HG02884 (cell line): ENCODE data around the gene FIGNL2.
"Not testable (repeated sequence)": the region's sequence is repeated elsewhere in the genome, so short reads cannot be mapped to it uniquely, and the experiment has no call there.

Source experiments
- ATAC-seq: cut with Tn5 transposase; IDR thresholded peaks from one replicate; pipeline ENCODE4 v1.9.1; 2021; ENCODE audit warnings: mild to moderate bottlenecking, moderate library complexity; ENCODE audit not compliant: unreplicated experiment

FIGNL2 gene

DNA sequence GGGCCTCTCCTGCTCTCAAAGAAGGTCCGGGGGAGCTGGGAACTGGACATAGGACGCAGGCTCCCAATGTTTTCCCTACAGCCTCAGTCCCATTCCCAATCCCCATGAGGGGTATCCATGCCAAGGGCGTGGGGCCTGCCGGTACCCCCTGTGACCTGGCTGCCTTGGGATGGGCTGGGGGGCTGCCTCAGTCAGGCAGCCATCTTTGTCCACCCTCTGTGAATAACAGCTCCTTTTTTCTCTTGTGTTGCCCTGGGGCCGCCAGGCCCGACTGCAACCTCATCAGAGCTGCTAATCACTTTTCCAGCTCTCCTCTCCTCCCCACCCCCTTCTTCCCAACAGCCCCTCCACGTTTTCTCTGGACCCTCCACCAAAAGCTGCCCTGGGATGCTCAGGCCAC lies 11.2 kb downstream of the FIGNL2 start:
- ATAC-seq = no peak

DNA sequence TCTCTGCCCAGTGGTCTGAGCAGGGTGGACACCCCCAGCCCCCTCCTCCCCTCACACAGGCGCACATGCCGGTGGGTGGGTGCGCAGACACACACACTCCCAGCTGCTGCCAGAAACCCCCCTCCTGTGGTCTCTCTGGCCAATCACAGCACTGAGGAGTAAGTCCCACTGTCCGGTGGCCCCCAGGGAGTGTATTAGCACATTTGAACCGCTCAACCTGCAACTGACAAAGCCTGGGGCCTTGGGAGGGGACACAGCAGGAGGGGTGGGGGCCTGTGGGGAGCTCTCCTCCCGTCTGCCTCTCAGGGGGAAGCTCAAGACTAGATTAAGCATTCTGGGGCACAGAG lies 11.7 kb downstream of the FIGNL2 start:
- ATAC-seq = no peak

DNA sequence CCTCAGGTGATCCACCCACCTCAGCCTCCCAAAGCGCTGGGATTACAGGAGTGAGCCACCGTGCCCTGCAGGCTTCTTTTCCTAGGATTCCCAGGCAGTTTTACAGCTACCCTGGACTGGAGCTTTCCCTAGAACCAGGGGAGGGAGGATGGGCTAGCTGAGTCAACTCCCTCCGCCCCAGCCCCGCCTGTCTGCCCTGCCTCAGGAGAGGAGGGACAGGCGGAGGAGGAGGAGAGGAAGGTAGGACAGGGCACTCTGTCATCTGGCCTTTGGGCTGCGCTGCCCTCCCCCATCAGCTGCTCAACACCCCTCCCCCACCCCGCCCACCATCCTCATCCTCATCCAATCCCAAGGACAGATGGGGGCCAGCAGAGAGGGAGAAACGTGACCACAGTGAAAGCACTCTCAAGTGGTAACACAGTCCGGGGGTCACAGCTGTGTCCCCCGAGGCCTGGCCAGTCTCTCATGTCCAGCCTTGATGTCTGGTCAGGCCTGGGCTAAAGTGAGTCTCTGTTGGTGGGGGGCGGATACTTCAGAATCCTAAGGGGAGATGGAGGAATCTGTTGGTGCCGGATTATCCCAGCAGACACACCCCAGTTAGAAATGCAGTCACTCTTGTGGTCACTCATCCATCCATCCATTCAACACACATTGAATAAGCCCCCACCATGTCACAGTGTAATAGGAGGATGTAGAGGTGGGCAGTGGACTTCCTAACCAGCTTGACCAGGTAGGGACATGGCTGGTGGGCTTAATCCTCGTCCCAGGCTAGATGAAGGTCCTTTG lies 12.3 kb downstream of the FIGNL2 start:
- ATAC-seq = no peak

DNA sequence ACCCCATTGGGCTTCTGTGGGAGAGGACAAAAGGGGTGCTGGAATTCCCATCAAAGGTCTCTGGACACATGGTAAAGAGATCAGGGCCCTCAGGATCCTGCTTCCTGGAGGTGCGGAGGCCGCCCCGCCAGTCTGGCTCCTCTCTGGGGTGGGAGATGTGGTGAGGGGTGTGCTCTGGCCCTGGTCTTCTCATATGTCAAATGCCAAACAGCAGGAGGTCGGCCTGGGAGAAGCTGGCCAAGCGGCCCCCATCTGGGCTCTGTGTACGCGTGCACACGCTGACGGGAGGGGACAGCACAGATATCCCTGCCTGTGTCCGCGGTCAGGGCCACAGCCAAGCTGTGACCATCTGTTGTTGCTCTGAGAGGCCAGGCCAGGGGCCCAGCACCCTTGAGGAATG lies 14.1 kb downstream of the FIGNL2 start:
- ATAC-seq = no peak

DNA sequence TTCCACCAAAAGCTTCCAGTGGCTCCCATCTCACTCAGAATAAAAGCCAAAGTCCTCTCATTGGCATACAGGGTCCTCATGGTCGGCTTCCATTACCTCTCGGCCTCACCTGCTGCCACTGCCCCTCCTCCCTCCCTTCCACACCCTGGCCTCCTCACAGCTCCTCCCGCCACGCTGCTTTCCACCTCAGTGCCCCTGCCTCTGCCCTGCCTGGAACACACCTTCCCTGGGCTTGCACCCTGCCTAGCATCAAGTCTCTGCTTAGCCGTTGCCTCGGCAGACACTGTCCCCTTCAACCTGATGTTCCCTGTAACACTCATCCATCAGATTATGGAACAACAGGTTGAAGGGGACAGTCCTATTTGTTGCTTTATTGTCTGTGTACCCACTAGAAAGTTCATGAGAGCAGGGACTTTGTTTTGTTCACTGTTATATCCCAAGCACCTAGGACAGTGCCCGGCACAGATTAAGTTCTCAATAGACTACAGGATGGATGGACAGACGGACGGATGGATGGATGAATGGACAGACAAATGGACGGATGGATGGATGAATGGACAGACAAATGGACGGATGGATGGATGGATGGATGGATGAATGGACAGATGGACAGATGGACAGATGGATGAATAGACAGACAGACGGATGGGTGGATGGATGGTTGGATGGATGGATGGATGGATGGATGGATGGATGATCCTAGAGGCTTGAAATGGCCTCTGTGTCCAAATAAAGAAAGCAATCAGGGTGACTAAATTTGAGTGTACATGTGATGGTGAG lies 14.9 kb downstream of the FIGNL2 start:
- ATAC-seq = no peak

DNA sequence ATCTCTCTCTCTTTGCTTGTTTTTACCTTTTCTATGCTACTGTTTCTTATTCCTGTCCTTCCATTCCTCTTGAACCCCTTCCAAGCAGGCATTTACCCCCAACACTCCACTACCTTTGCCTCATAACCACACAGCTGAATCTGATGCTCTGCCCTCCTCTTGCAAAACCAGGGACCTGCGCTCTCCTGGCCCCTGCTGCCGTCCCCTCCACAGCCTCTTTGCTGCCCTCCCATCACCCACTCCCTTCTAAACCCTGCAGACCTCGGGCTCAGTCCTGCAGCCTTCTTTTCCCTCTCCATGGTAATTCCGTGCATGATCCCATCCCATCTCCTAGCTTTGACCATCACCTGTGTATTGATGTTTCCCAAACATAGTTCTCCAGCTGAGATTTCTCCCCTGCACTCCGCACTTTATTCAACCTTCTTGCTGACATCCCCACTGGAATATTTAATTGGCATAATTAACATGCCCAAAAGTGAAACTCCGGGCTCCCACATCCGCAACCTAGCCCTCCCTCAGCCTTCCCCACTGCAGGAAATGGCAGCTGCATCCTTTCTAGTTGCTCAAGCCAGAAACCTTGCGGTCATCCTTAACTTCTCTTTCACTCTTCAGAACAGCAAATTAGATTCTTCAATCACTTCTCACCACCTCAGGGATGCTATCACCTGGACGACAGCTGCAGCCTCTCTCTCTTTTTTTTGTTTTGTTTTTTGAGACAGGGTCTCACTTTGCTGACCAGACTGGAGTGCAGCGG lies 16.0 kb downstream of the FIGNL2 start:
- ATAC-seq = no peak

DNA sequence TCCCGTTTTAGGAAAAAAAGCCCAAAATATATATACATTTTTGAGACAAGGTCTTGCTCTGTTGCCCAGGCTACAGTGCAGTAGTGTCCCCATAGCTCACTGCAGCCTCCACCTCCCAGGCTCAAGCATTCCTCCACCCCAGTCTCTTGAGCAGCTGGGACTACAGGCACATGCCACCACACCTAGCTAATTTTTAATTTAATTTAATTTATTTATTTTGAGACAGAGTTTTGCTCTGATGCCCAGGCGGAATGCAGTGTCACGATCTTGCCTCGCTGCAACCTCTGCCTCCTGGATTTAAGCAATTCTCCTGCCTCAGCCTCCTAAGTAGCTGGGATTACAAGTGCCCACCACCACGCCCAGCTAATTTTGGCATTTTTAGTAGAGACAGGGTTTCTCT lies 16.7 kb downstream of the FIGNL2 start:
- ATAC-seq = not testable (repeated sequence)

DNA sequence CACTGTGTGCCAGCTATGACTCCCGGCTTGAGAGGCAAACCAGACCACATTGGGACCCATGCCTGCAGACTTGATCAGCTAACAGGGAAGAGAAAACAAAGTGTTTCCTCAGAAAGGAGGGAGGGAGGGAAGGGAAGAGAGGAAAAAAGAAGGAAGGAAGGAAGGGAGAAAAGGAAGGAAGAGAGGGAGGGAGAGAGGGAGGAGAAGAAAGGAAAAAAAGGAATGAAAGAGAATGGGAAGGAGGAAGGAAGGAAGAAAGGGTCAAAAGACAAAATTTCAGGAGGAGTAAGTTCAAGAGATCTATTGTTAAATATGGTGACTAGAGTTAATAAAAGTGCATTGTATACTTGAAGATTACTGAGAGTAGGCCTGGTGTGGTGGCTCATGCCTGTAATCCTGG lies 18.9 kb downstream of the FIGNL2 start:
- ATAC-seq = no peak

DNA sequence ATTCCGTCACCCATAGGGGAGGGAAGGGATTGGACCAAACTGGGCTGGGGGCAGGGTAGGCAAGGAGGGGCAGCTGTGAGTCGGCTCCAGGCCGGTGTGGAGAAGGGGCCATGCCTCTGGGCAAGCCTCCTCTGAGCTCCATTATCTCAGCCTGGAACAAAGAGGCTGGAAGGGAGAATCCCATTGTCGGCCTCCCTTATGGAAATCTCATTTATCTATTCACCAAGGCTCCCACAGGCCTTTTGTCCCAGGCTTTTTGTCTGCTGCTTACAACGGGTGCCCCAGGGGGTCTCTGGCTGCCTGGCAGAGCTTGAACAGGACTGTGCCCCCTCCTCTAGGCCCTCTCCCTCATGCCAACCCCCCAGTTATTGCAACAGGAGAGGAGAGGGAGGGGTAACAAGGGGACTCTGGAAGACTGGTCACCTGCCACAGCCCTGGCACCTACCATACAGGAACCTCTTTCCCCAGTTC lies 19.5 kb downstream of the FIGNL2 start:
- ATAC-seq = no peak

DNA sequence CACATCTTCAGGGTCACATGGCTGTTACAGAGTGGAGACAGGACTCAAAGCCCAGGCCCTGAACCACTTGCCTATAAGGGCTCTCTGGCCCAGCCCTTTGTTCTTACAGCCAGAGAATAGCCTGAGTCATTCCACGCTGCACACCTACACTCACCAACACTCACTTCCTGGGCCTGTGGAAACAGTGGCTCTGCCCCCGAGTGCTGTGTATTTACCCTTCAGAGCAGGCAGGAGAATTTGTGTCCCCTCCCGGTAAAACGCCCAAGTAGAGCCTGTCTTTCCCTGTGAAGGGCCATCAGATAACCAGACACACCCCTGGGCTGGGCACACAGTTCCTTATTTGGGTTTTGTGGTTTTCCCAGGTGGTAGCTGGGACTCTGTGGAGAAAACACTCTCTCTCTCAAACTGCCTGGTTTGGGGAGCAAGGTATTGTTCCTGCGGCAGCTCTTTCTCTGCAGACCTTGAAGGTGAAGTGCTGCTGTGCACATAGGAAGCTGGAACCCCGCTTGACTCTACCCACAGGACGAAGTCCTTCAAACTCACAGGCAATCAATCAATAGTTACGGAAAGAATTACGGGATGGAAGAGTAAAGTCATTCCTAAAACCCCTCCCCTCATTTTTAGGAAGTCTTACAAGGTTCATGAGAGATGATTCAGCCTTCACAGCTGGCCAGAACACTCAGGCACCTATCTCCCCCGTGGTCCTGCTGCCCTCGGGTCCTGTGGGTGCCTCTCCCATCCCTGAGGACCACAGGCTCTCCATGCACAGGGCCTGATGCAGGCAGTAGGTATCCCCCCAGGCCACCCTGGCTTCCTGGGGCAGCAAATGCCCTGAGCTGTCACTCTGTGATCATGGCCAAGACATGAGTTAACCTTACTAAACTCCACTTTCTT lies 20.3 kb downstream of the FIGNL2 start:
- no peak for ATAC-seq

DNA sequence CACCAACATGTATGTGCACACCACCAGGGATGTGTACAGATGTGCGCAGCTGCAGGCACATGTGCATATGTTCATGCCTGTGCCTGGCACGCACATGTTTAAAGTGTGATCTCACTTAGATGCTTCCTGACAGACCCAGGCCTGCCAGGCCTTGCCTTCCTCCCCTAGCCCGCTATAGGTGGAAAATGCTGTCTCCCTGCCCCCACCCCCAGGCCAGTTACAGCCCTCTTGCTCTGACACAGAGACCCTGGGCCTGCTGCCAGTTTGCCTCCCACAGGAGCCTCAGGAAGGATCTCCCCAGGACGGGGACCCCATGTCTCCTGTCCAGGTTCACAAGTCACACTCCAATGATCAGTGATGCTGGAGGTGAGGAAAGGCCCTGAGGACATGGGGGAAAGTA lies 21.6 kb downstream of the FIGNL2 start:
- no peak for ATAC-seq

DNA sequence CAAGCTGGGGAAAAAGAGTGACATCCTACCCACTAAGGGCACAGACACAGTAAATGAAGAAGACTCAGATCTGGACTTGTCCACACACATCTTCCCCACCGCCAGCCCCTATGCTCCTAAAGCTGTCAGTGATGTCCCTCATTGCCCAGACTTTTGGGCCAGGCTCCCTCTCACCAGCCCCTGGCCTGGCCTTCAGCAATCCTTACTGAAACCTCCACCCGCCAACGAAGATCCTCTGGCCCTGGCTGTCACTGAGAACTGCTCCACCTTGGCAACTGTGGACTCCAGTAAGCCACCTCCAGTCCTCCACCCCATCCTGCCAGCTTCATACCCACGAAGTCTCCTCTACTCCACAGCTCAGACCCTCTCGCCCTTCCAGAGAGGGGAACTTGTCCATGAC lies 23.3 kb downstream of the FIGNL2 start:
- no peak for ATAC-seq

DNA sequence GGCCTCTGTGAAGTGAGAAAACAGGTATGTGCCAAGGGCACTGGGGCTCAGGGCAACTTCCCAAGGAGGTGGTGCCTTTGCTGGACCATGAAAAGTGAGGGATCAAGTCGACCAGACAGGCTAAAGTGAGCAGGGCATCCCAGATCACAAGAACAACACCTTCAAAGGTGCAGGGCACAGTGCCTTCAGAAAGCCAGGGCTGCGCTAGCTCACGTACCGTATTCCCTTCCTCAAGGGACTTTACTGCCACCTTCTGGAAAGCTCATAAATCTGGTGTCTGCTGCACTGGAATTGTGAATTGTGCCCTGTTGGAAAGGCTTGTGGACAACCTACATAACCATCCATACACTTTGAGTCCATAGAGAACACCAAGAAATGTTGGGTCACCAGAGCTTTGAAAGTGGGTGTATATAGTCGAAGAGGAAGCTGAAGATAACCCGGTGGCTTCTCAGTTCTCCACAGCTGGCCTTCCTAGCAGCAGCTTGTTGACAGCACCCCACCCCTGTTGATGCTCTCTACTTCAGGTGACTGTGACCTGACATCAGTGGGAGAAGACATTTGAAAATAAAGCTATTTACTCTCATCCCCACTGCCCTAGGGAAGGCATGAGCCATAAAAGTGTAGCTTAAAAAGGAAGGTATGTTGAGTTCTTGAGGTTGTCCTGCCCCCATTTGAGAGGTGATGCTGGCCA lies 24.5 kb downstream of the FIGNL2 start:
- no peak for ATAC-seq

DNA sequence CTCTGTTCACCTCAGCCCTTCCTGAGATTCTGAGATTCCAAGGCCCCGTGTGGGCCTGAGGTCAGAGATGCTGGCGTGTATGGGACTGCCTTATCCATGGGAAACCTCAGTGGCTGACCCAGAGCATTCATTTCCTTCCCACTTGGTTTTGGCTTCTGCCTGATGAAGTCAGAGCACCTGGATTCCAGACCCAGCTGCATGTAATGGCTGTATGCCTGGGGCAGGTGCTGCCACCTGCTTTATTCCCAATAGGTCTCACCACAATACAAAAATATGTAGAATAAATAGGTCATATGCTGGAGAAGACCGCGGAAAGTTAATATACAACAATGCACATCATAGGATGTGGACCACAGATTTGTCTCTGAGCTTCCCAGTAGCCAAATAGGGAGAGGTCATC lies 25.6 kb downstream of the FIGNL2 start:
- ATAC-seq = no peak

DNA sequence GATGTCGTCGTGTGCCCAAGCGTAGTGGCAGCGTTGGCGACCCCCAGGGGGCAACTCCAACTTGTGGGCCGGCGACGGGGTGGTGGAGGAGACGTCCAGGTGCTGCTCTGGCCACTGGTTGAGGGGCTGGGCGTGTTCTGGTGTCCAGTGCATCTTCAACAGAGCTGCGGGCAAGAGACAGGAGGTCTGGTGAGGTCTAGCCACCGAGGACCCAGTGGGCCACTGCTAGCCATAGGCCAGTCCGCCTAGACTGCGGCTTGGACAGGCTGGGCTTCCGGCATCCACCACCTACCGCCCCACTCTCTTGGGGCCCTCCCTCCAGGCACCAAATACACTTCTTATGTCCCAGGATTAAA lies 26.3 kb downstream of the FIGNL2 start:
- no peak for ATAC-seq

DNA sequence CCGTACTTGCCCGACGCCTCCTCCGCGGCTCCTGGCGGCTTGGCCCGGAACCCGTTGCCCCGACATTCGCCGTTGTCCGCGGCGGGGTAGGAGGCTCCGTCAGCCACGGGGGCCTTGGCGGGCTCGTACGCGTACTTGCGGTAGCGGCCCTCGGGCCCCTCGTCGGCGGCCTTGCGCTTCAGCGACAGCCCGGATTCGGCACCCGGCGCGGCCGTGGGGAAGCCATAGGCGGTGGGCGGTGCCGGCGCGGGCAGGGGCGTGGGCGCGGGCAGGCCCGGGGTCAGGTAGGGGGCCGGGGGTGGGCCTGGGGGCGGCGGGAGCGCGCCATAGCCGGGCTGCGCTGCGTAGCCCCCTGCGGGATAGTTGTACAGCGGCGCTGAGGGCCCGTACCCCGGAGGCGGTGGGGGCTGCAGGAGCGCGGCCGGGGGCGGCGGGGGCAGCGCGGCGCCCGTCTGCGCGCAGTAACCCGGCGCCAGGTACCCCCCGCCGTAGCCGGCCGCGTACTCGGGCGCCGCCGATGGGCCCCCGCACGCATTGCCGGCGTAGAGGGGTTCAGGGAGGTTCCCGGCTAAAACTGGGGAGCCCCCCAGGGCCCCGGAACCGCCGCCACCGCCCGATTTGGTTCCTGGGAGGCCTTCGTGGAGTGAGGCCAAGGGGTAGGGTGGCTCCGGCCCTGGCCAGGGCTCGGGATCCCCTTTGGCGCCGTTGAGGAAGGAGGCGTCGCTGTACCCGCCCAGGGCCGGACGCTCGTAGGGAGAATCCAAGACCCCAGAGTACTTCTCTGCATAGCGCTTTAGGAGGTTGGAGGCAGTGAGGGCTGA lies 26.9 kb downstream of the FIGNL2 start:
- ATAC-seq = no peak

DNA sequence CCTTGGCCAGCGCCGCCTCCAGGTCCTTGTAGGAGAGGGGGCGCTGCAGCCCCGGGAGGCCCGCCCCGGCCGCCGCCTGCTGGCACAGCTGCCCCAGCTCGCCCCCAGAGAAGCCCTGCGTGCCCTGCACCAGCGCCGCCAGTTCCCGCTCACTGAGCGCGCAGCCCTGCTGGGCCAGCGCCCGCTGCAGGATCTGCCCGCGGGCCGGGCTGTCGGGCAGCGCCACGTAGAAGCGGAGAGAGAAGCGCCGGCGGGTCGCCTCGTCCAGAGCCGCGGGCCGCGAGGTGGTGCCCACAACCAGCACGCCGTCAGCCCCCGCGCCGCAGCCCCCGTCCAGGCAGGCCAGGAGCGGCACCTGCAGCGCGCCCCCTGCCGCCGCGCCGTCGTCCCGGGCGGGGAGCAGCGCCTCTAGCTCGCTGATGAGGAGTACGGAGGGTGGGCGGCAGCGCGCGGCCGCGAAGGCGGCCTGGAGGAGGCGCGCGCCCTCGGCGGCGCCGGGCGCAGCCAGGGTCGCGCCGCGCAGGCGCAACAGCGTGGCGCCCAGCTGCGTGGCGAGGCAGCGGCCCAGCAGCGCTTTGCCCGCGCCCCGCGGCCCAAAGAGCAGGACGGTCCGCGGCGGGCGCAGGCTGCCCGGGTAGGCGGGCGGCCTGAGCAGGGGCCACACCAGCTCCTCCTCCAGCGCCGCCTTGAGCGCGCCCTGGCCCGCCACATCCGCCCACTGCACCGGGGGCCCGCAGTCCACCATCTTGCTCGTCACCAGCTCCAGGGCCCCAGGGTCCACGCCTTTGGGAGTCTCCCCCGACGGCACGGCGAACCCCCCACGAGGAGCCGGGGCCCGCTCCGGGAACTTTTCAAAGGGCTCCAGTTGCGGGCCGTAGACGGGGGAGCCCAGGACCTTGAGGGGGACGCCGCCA lies 27.7 kb downstream of the FIGNL2 start:
- no peak for ATAC-seq
